Superior temporal gyrus (tissue), 1 donor: ENCODE data around the gene TUBB.
"Not testable (repeated sequence)": the region's sequence is repeated elsewhere in the genome, so short reads cannot be mapped to it uniquely, and the experiment has no call there.

Experiments
- DNase-seq: peaks from one replicate; pipeline ENCODE4 v3.0.0-alpha.2; 2016; ENCODE audit errors: extremely low spot score

Gene TUBB

GRCh38 chr6:30717845-30718720, 2.1 kb upstream of the TUBB start:
- not testable (repeated sequence) for DNase-seq

- DNase-seq = no peak
Measured at GRCh38 chr6:30719356-30719755, 796 bp upstream of the TUBB start.

- DNase-seq = peak; percentile 57
Measured at GRCh38 chr6:30720738-30721197, 616 bp downstream of the TUBB start.

- peak; percentile 83 for DNase-seq
Measured at GRCh38 chr6:30721198-30722024, 1.3 kb downstream of the TUBB start.

- not testable (repeated sequence) for DNase-seq
Measured at GRCh38 chr6:30722025-30722279, 1.8 kb downstream of the TUBB start.

GRCh38 chr6:30722280-30723112, 2.3 kb downstream of the TUBB start:
- peak; percentile 95 for DNase-seq

DNA sequence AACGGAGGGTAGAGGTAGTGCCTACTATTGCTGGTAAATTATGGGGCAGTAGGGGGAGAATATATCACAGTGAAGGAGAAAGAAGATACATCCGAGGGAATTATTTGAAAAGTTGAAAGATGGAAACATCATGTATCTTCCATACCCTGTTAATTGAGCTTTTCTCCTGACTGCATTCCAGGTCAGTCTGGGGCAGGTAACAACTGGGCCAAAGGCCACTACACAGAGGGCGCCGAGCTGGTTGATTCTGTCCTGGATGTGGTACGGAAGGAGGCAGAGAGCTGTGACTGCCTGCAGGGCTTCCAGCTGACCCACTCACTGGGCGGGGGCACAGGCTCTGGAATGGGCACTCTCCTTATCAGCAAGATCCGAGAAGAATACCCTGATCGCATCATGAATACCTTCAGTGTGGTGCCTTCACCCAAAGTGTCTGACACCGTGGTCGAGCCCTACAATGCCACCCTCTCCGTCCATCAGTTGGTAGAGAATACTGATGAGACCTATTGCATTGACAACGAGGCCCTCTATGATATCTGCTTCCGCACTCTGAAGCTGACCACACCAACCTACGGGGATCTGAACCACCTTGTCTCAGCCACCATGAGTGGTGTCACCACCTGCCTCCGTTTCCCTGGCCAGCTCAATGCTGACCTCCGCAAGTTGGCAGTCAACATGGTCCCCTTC, 3.1 kb downstream of the TUBB start:
- DNase-seq = not testable (repeated sequence)

- DNase-seq = not testable (repeated sequence)
Measured at GRCh38 chr6:30723843-30724741, 3.9 kb downstream of the TUBB start.

DNA sequence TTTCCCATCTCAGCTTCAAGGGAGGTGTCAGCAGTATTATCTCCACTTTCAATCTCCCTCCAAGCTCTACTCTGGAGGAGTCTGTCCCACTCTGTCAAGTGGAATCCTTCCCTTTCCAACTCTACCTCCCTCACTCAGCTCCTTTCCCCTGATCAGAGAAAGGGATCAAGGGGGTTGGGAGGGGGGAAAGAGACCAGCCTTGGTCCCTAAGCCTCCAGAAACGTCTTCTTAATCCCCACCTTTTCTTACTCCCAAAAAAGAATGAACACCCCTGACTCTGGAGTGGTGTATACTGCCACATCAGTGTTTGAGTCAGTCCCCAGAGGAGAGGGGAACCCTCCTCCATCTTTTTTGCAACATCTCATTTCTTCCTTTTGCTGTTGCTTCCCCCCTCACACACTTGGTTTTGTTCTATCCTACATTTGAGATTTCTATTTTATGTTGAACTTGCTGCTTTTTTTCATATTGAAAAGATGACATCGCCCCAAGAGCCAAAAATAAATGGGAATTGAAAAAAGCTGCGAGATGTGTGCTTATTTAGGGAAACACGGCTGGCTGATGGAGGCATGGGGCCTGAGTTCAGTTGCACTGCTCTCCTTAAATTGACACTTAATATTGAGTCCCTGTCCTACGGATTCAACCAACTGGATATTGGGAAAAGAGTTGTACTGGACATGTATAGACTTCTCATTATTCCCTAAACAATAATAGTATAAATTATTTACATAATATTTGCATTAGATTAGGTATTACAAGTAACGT, 4.9 kb downstream of the TUBB start:
- no peak for DNase-seq

GRCh38 chr6:30725713-30726505, 5.8 kb downstream of the TUBB start:
- DNase-seq = no peak

- no peak for DNase-seq
Measured at GRCh38 chr6:30726506-30727413, 6.6 kb downstream of the TUBB start.

DNA sequence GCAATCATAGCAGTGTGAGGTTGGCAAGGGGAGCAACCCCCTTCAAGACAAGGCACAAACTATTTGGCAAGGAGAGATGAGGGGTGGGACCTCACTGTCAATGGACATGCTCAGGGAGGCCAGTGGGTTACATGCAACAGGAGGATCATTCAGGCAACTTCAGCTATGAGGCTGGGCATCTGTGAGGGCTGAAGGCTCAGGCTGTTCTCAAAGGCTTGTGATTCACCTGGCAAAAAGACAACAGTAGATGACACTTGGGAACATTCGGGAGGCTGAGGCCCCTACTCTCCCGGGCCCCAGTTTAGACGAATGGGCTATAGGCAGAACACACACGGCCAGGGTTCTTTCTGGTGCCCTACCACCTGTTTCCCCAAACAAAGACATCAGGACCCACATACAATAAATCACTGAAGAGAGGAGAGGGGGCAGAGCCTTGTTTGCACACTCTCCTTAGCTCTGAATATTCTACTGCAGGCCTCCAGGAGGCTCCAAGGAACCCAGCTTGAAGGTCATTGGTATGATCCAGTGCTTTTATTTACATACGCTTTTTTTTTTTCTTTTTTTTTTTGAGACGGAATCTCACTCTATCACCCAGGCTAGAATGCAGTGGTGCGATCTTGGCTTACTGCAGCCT, 7.9 kb downstream of the TUBB start:
- no peak for DNase-seq

DNA sequence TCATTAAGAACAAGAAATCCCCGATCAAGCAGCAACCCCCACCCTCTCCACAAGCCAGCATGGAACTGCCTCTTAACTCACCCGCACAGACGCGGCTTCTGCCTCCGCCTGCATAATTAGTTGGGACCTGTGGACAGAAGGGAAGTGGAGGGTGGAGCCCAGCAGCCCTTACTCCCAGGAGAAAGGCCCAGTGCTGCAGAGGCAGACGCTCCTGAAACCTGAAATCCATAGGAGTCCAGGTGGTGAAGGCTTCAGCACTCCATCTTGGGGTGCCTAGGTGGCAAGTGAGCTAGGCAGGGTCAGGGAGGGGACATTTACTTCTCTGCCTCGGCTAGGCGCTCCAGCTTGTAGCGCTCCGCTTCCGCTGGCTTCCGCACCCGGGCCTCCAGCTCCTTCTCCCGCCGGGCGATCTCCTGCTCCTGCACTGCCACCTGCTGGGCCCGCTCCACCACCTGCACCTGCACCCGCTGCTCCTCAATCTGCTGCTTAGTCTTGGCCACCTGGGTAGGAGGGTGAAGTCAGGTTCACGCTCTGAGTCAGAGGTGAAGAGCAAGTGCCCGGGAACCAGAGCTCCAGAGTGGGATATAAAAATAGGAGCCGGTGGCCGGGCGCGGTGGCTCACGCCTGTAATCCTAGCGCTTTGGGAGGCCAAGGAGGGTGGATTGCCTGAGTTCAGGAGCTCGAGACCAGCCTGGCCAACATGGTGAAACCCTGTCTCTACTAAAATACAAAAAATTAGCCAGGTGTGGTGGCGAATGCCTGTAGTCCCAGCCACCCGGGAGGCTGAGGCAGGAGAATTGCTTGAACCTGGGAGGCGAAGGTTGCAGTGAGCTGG, 10.7 kb downstream of the TUBB start:
- no peak for DNase-seq

GRCh38 chr6:30732237-30732943, 12.2 kb downstream of the TUBB start:
- DNase-seq = no peak

DNA sequence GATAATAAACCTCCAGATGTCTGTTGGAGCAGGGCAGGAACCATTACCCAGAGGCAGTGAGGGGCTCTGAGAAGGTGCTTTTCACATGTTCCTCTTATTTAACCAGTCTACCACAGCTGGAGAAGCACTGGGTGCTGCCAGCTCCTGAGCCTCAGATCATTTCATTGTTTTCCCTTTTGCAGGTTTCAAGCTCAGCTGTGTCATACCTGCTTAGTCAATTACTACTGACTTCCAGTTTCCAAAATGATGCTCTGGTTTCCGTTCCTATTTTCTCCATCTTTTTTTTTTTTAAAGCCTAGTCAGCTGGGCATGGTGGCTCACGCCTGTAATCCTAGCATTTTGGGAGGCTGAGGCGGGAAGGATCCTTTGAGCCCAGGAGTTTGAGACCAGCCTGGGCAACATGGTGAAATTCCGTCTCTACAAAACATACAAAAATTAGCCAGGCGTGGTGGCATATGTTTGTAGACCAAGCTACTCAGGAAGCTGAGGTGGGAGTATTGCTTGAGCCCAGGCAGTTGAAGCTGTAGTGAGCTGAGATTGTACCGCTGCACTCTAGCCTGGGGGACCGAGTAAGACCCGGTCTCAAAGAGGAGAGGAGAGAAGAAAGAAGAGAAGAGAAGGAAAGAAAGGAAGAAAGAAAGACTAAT, 15.6 kb downstream of the TUBB start:
- DNase-seq = no peak
